Measurements from ENCODE around the gene CELSR2.

Gene CELSR2

DNA sequence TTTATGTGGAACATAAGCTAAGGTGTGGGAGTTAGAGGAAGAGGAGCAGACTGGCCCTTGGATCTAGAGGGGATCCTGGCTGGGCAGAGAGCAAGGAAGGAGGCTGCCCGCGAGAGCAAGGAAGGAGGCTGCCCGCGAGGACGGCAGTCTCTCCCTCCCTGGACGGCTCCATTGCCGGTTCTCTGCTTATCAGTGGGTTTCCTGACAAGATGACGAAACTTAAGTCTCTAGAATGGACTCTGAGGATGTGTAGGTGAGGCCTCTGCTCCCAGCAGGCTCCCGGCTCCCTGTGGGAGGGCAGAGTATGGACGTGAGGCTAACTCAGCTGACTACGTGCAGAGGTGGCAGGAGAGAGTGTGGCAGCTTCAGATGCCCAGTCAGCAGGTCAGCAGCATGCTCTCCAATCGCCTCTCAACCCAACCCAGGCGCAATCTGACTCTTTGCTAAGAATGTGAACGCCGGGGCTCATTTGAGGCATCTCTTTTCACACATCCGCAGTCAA lies 51.4 kb downstream of the CELSR2 start:
- CTCF ChIA-PET: interaction anchor here (0.6 to 0.9 kb wide), 2 partner anchors 92 to 907 kb away, joined by 3 read pairs; no protein-coding TSS in a partner anchor
- Histone ChIP-seq H3K27ac (ENCODE audit: extremely low read depth, low read depth, low read length) (no peak overlapping the region), H3K4me1 (ENCODE audit: control insufficient read depth, insufficient read depth, low read length) (no peaks in the 10 kb centered on the region), H3K36me3 (ENCODE audit: control insufficient read depth in 2 of 2, insufficient read depth in 1 of 2, low read length in 2 of 2) (no peaks in the 10 kb centered on the region), H3K4me3 (ENCODE audit: low read depth, low read length) (no peak overlapping the region), H3K9me3 (ENCODE audit: control insufficient read depth, insufficient read depth, low read depth, low read length) (no peaks in the 10 kb centered on the region)
- POLR2A ChIA-PET: interaction anchor here (1.2 kb wide), 1 partner anchor 18 kb away, joined by 3 read pairs; the partner anchor contains the start of gene PSRC1
- TF ChIP-seq ZFHX2 (tag by site-specific recombination; conservative IDR thresholded peaks at IDR 0.05) (0 out of 2 replicates have a peak, but pooled peaks have one; percentile 20), EGR2 (tag by site-specific recombination; IDR thresholded peaks at IDR 0.05; ENCODE audit: low read depth) (peak; percentile 59; the same call in 1 of the 2 replicates), ZNF292 (tag by site-specific recombination; IDR thresholded peaks at IDR 0.05; ENCODE audit: borderline replicate concordance, low read depth) (no peak)

DNA sequence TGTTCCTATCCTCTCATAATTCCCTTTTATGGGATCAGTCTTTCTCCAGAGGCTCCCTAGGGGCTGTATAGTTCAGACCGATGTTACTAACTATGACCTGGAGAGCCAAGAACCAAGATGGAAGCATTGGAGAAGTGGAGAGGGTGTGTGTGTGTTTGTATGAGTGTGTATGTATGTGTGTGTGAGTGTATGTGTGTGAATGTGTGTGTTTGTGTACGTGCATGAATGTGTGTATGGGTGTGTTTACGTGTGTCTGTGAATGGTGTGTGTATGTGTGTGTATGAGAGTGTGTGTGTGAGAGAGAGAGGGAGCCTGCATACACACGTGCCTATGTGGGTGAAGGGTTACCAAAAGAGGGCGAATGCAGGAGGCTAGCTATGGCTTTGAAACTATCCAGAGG lies 52.5 kb downstream of the CELSR2 start:
- Histone ChIP-seq H3K36me3 (ENCODE audit: control insufficient read depth in 2 of 2, insufficient read depth in 1 of 2, low read length in 2 of 2) (no peaks in the 10 kb centered on the region), H3K4me3 (ENCODE audit: low read depth, low read length) (no peak overlapping the region), H3K9me3 (ENCODE audit: control insufficient read depth, insufficient read depth, low read depth, low read length) (no peaks in the 10 kb centered on the region), H3K4me1 (ENCODE audit: control insufficient read depth, insufficient read depth, low read length) (no peaks in the 10 kb centered on the region), H3K27ac (ENCODE audit: extremely low read depth, low read depth, low read length) (no peak overlapping the region)
- POLR2A ChIA-PET: no interaction called here
- CTCF ChIA-PET: interaction anchor here (0.6 kb wide), 1 partner anchor 193 kb away, joined by 5 read pairs; no protein-coding TSS in a partner anchor
- 0 out of 2 replicates have a peak, but pooled peaks have one; percentile 55 for TF ChIP-seq SALL2 (tag by site-specific recombination; IDR thresholded peaks at IDR 0.05; ENCODE audit: borderline replicate concordance)
- TF ChIP-seq ZNF2 (tag by site-specific recombination; IDR thresholded peaks at IDR 0.05): no peak
- TF ChIP-seq ZNF350 (tag by site-specific recombination; IDR thresholded peaks at IDR 0.05): no peak
- TF ChIP-seq, protein P1, sequence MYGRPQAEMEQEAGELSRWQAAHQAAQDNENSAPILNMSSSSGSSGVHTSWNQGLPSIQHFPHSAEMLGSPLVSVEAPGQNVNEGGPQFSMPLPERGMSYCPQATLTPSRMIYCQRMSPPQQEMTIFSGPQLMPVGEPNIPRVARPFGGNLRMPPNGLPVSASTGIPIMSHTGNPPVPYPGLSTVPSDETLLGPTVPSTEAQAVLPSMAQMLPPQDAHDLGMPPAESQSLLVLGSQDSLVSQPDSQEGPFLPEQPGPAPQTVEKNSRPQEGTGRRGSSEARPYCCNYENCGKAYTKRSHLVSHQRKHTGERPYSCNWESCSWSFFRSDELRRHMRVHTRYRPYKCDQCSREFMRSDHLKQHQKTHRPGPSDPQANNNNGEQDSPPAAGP (tag by site-specific recombination; IDR thresholded peaks at IDR 0.05): no peak
- no peak for TF ChIP-seq ZNF701 (tag by site-specific recombination; IDR thresholded peaks at IDR 0.05)
- TF ChIP-seq ZFHX2 (tag by site-specific recombination; conservative IDR thresholded peaks at IDR 0.05): no peak
- no peak for TF ChIP-seq ZBTB48 (tag by site-specific recombination; IDR thresholded peaks at IDR 0.05)
- TF ChIP-seq, protein P2, sequence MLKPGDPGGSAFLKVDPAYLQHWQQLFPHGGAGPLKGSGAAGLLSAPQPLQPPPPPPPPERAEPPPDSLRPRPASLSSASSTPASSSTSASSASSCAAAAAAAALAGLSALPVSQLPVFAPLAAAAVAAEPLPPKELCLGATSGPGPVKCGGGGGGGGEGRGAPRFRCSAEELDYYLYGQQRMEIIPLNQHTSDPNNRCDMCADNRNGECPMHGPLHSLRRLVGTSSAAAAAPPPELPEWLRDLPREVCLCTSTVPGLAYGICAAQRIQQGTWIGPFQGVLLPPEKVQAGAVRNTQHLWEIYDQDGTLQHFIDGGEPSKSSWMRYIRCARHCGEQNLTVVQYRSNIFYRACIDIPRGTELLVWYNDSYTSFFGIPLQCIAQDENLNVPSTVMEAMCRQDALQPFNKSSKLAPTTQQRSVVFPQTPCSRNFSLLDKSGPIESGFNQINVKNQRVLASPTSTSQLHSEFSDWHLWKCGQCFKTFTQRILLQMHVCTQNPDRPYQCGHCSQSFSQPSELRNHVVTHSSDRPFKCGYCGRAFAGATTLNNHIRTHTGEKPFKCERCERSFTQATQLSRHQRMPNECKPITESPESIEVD (tag by site-specific recombination; IDR thresholded peaks at IDR 0.05): no peak
- no peak for TF ChIP-seq ZNF48 (tag by site-specific recombination; IDR thresholded peaks at IDR 0.05)
- no peak for TF ChIP-seq ZFP37 (tag by site-specific recombination; IDR thresholded peaks at IDR 0.05)
- TF ChIP-seq, protein P3, sequence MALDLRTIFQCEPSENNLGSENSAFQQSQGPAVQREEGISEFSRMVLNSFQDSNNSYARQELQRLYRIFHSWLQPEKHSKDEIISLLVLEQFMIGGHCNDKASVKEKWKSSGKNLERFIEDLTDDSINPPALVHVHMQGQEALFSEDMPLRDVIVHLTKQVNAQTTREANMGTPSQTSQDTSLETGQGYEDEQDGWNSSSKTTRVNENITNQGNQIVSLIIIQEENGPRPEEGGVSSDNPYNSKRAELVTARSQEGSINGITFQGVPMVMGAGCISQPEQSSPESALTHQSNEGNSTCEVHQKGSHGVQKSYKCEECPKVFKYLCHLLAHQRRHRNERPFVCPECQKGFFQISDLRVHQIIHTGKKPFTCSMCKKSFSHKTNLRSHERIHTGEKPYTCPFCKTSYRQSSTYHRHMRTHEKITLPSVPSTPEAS (tag by site-specific recombination; IDR thresholded peaks at IDR 0.05): peak; percentile 93
- TF ChIP-seq SP3 (tag by site-specific recombination; IDR thresholded peaks at IDR 0.05): no peak
- TF ChIP-seq ZNF624 (tag by site-specific recombination; IDR thresholded peaks at IDR 0.05): no peak
- no peak for TF ChIP-seq ZNF555 (tag by site-specific recombination; conservative IDR thresholded peaks at IDR 0.05)
- TF ChIP-seq ZNF423 (tag by site-specific recombination; IDR thresholded peaks at IDR 0.05): no peak
- no peak for TF ChIP-seq ZEB2 (tag by site-specific recombination; IDR thresholded peaks at IDR 0.05)
- TF ChIP-seq ZNF10 (tag by site-specific recombination; IDR thresholded peaks at IDR 0.05): no peak
